HFFc6 (cell line): Measurements from ENCODE around the gene DCLK2. TPM values are rescaled to one million over a fixed set of nuclear protein-coding genes. Genes with fewer than 3 reads are reported as not detected.

Experiments used
- DNase-seq: peaks from one replicate; pipeline ENCODE4 v3.0.0-alpha.2; 2018
- H3K27ac Mint-ChIP-seq: 2 replicates; pipeline ENCODE4 v1.8.0; 2020; ENCODE audit warnings: mild to moderate bottlenecking, mixed read lengths
- H3K27me3 Mint-ChIP-seq: 2 replicates; pipeline ENCODE4 v1.8.0; 2021; ENCODE audit warnings: mild to moderate bottlenecking, moderate library complexity, mixed read lengths; ENCODE audit not compliant: insufficient read depth
- H3K36me3 Mint-ChIP-seq: 2 replicates; pipeline ENCODE4 v1.8.0; 2021; ENCODE audit warnings: low read depth, mixed read lengths
- H3K4me1 Mint-ChIP-seq: 2 replicates; pipeline ENCODE4 v1.8.0; 2020; ENCODE audit warnings: low read depth, mixed read lengths
- H3K4me3 Mint-ChIP-seq: 2 replicates; pipeline ENCODE4 v1.8.0; 2020; ENCODE audit warnings: mild to moderate bottlenecking, moderate library complexity, mixed read lengths
- H3K9me3 Mint-ChIP-seq: 2 replicates; pipeline ENCODE4 v1.8.0; 2020; ENCODE audit warnings: mild to moderate bottlenecking, mixed read lengths
- total RNA-seq, 6 experiments: library from RNA; stranded (reverse); fragmentation: NEBNext Ultra II Directional; extraction: Animal tissue kit (Norgen Biotek cat#: 25700); gene quantifications; 2 replicates in 1 of 6; 3 replicates in 5 of 6; pipeline ENCODE4 v1.2.3, GENCODE V29; 2021
- TF ChIP-seq, protein P1 (sequence below): fragments of 200-600 bp; sonication (generic); IDR thresholded peaks from 2 replicates; pipeline ENCODE4 v1.5.0; 2021; ENCODE audit warnings: antibody characterized with exemption, mild to moderate bottlenecking

DCLK2 gene
- total RNA-seq, 6 experiments from 2014 or later: 36.7 to 53.7 (median 38.4) TPM

DNA sequence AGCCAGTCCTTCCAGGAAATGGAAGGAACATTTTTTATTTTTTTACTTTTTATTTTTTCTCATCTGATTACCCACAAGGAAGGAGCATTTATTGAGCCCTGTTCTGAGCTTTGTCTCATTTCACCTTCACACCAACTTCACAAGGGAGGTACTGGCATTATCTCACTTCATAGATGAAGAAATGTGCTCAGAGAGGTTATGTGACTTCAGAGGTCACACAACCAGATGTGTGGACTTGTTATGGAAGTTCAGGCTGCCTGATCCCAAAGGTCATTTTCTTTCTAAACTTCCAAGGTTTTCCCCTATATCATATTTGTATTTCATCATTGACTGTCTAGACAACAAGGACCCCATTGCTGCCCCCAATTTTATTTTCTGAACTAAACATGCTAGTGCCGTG, 160.3 kb downstream of the DCLK2 start:
- Mint-ChIP-seq H3K4me1 (peaks cover 100% of the 10 kb centered on the region), H3K4me3 (peak overlapping the region; percentile 60), H3K27ac (peak overlapping the region; percentile 94)

DNA sequence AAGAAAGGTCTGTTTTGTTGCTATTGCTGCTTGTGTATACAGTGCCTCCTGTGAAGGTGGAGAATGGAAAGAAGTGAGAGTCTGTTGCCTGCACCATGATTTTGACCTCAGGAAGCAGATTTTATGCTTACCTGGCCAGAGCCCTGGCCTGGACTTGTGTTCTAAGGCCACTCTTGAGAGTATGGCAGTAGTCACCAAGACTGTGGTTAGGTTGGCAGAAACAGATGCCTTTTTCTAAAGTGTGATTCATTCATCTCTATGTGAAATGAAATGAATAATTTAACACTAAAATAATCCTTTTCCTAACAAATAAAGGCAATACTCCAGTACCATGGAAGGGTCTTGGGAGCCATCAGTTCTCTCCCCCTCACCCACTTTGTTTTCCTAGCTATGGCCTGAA, 161.8 kb downstream of the DCLK2 start:
- H3K27ac Mint-ChIP-seq: peak overlapping the region; percentile 94
- no peak for DNase-seq

More for the DNA sequence above, 160.3 kb downstream of the DCLK2 start:
- no peaks in the 10 kb centered on the region; the same call in 1 of the 2 replicates for H3K9me3 Mint-ChIP-seq
- peaks cover 72% of the 10 kb centered on the region for H3K36me3 Mint-ChIP-seq
- peaks cover 34% of the 10 kb centered on the region for H3K27me3 Mint-ChIP-seq
- DNase-seq: no peak
- TF ChIP-seq, protein P1, sequence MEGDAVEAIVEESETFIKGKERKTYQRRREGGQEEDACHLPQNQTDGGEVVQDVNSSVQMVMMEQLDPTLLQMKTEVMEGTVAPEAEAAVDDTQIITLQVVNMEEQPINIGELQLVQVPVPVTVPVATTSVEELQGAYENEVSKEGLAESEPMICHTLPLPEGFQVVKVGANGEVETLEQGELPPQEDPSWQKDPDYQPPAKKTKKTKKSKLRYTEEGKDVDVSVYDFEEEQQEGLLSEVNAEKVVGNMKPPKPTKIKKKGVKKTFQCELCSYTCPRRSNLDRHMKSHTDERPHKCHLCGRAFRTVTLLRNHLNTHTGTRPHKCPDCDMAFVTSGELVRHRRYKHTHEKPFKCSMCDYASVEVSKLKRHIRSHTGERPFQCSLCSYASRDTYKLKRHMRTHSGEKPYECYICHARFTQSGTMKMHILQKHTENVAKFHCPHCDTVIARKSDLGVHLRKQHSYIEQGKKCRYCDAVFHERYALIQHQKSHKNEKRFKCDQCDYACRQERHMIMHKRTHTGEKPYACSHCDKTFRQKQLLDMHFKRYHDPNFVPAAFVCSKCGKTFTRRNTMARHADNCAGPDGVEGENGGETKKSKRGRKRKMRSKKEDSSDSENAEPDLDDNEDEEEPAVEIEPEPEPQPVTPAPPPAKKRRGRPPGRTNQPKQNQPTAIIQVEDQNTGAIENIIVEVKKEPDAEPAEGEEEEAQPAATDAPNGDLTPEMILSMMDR: no peak

DNA sequence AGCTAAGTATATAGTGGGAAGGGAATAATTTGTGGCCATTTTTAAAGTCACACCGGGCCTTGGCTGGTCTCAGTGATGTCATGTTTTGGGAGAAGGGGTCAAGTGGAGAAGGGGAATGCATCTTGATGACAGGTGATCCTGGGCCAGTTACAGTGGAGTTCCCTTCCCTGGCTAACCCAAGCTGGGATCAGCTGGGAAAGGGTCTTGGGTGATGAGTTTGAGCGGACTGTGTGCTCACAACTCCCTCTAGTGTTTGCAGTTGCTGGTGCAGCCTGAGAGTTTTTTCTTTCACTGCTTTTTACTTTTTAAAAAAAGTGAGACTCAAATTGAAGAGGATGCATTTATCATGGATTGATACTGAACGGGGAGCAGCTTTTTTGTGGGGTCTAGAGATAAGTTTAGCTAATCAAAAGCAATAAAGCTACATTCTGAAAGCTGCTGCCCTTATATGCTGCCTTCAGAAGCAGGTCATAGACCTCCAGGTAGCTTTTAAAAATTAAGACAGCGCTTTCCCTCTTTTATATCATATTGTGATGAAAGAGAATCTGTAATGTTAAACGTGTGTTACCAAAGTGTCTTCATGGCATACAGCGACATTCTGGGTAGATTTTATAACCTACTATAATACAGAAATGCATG, 164.7 kb downstream of the DCLK2 start:
- Mint-ChIP-seq H3K27me3 (peaks cover 21% of the 10 kb centered on the region), H3K4me3 (no peak overlapping the region), H3K9me3 (no peaks in the 10 kb centered on the region), H3K36me3 (peaks cover 84% of the 10 kb centered on the region), H3K4me1 (peaks cover 92% of the 10 kb centered on the region), H3K27ac (peak overlapping the region; percentile 70)
- DNase-seq: peak; percentile 45
- TF ChIP-seq, protein P1: peak; percentile 93

More for the DNA sequence above, 161.8 kb downstream of the DCLK2 start:
- Mint-ChIP-seq H3K4me3 (peak overlapping the region; percentile 60; the same call in 1 of the 2 replicates), H3K27me3 (peaks cover 26% of the 10 kb centered on the region), H3K4me1 (peaks cover 99% of the 10 kb centered on the region), H3K36me3 (peaks cover 69% of the 10 kb centered on the region), H3K9me3 (no peaks in the 10 kb centered on the region)
- TF ChIP-seq, protein P1: no peak

DNA sequence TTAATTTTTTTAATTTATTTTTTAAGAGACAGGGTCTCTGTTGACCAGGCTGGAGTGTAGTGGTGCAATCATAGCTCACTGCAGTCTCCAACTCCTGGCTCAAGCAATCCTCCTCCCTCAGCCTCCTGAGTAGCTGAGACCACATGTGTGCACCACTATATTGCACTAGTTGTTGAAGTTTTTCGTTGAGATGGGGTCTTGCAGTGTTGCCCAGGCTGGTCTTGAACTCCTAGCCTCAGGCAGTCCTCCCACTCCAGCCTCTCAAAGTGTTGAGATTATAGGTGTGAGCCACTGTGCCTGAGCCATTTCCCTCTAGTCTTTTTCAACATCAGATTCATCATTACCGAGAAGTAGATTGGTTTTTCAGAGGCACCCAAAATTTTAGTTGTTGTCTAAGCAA, 165.7 kb downstream of the DCLK2 start:
- no peak overlapping the region for H3K4me3 Mint-ChIP-seq
- peaks cover 20% of the 10 kb centered on the region for H3K27me3 Mint-ChIP-seq
- DNase-seq: no peak
- H3K4me1 Mint-ChIP-seq: peaks cover 91% of the 10 kb centered on the region
- H3K27ac Mint-ChIP-seq: peak overlapping the region; percentile 82
- no peaks in the 10 kb centered on the region for H3K9me3 Mint-ChIP-seq
- TF ChIP-seq, protein P1: no peak
- H3K36me3 Mint-ChIP-seq: peaks cover 86% of the 10 kb centered on the region

DNA sequence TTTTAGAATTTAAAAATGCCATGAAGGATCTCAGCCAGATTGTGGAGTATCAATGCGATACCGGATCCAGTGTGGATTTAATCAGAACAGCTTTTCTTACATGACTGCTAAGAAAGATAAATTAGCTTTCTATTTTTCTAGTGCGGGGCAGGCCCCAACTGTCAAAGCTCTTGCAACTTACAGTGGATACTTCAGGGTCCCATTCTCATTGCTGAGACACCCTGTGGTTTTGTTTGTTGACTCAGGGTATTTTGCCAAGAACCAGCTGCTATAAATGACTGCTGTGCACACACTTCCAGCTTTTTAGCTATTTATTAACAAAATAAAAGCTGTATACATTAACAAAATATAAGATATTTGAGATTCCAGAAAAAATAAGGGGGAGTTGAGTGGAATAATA, 166.4 kb downstream of the DCLK2 start:
- Mint-ChIP-seq H3K27me3 (peaks cover 26% of the 10 kb centered on the region), H3K27ac (peak overlapping the region; percentile 82), H3K4me1 (peaks cover 84% of the 10 kb centered on the region), H3K4me3 (0 out of 2 replicates have a peak overlapping the region, but pooled peaks have one; percentile 13), H3K36me3 (peaks cover 85% of the 10 kb centered on the region), H3K9me3 (no peaks in the 10 kb centered on the region)
- peak; percentile 42 for DNase-seq
- TF ChIP-seq, protein P1: no peak
